RWPE2 (cell line): ENCODE data around the gene RSRC1.

Source experiments
- ATAC-seq: fragments of 200-7000 bp; cut with Tn5 transposase; 3 replicates; pipeline ENCODE4 v1.9.1; 2021; ENCODE audit warnings: low read depth
- DNase-seq: peaks from one replicate; pipeline ENCODE4 v3.0.0-alpha.2; 2020; ENCODE audit warnings: low spot score
- H3K27ac ChIP-seq: fragments of 450-650 bp; 2 replicates; pipeline ENCODE4 v1.5.1; 2017; ENCODE audit warnings: mild to moderate bottlenecking; ENCODE audit not compliant: poor library complexity, severe bottlenecking
- H3K27me3 ChIP-seq: fragments of 250-450 bp; sonication (Bioruptor Pico); 2 replicates; pipeline ENCODE4 v1.5.1; 2021; ENCODE audit warnings: mild to moderate bottlenecking, moderate library complexity; ENCODE audit not compliant: insufficient read depth, poor library complexity, severe bottlenecking
- H3K36me3 ChIP-seq: fragments of 250-450 bp; sonication (Bioruptor Pico); 2 replicates; pipeline ENCODE4 v1.5.1; 2020; ENCODE audit warnings: low read depth, mild to moderate bottlenecking, moderate library complexity
- H3K4me1 ChIP-seq: fragments of 250-450 bp; sonication (Bioruptor Pico); 2 replicates; pipeline ENCODE4 v1.5.1; 2021; ENCODE audit warnings: mild to moderate bottlenecking, moderate library complexity; ENCODE audit not compliant: insufficient read depth, poor library complexity, severe bottlenecking
- H3K4me3 ChIP-seq: fragments of 250-450 bp; sonication (Bioruptor Pico); 2 replicates; pipeline ENCODE4 v1.5.1; 2021; ENCODE audit warnings: mild to moderate bottlenecking, moderate library complexity; ENCODE audit not compliant: severe bottlenecking
- H3K9me3 ChIP-seq: fragments of 250-450 bp; sonication (Bioruptor Pico); 2 replicates; pipeline ENCODE4 v1.5.1; 2021; ENCODE audit warnings: mild to moderate bottlenecking, moderate library complexity; ENCODE audit not compliant: severe bottlenecking
- CTCF ChIP-seq: fragments of 450-650 bp; IDR thresholded peaks from one replicate; pipeline ENCODE4 v1.5.1; 2017; ENCODE audit warnings: mild to moderate bottlenecking, moderate library complexity; ENCODE audit not compliant: poor library complexity, severe bottlenecking

RSRC1 gene

GRCh38 chr3:158095814-158096704 is 13.8 kb upstream of the RSRC1 start:
- Histone ChIP-seq H3K36me3 (no peaks in the 10 kb centered on the region), H3K27ac (no peak overlapping the region), H3K4me3 (no peak overlapping the region), H3K4me1 (no peaks in the 10 kb centered on the region), H3K9me3 (no peaks in the 10 kb centered on the region), H3K27me3 (peaks cover 95% of the 10 kb centered on the region)
- no peak for ATAC-seq
- DNase-seq, result no peak
- no peak for TF ChIP-seq CTCF

- TF ChIP-seq CTCF, result no peak
- DNase-seq, result no peak
- no peaks in the 10 kb centered on the region for H3K4me1 ChIP-seq
- H3K36me3 ChIP-seq, result no peaks in the 10 kb centered on the region
- peaks cover 97% of the 10 kb centered on the region for H3K27me3 ChIP-seq
- ATAC-seq, result no peak
- no peak overlapping the region for H3K27ac ChIP-seq
- no peaks in the 10 kb centered on the region for H3K9me3 ChIP-seq
- peak overlapping the region; percentile 45 for H3K4me3 ChIP-seq
Measured at GRCh38 chr3:158097081-158097592, 12.8 kb upstream of the RSRC1 start.

- peak; percentile 93 for ATAC-seq
- Histone ChIP-seq H3K36me3 (no peaks in the 10 kb centered on the region), H3K9me3 (no peaks in the 10 kb centered on the region), H3K27ac (no peak overlapping the region), H3K4me3 (peak overlapping the region; percentile 45), H3K27me3 (peaks cover 97% of the 10 kb centered on the region), H3K4me1 (no peaks in the 10 kb centered on the region)
- no peak for TF ChIP-seq CTCF
- no peak for DNase-seq
Measured at GRCh38 chr3:158097593-158098308, 12.1 kb upstream of the RSRC1 start.

- peak overlapping the region; percentile 45 for H3K4me3 ChIP-seq
Measured at GRCh38 chr3:158098309-158098639, 11.6 kb upstream of the RSRC1 start.

More at GRCh38 chr3:158098309-158098639, 11.6 kb upstream of the RSRC1 start:
- peaks cover 97% of the 10 kb centered on the region for H3K27me3 ChIP-seq
- H3K27ac ChIP-seq, result no peak overlapping the region
- ATAC-seq, result peak; percentile 18; the same call in 1 of the 3 replicates
- TF ChIP-seq CTCF, result no peak
- no peaks in the 10 kb centered on the region for H3K9me3 ChIP-seq
- no peak for DNase-seq
- no peaks in the 10 kb centered on the region for H3K4me1 ChIP-seq
- H3K36me3 ChIP-seq, result no peaks in the 10 kb centered on the region
